Lung microvascular endothelial cell (primary cell): ENCODE results near the gene CASTOR1. TPM values are rescaled to one million over a fixed set of nuclear protein-coding genes. Genes with fewer than 3 reads are reported as not detected.

ENCODE experiments used
- DNase-seq, 2 donors: peaks; one replicate each; pipeline versions ENCODE4 v3.0.0 to v3.0.0-alpha.2; 2010; ENCODE audit warnings: low read depth in 2 of 2
- total RNA-seq: library from RNA; depleted of rRNA; stranded (reverse); fragments of >200 nt; gene quantifications from 2 replicates; pipeline ENCODE4 v1.2.1, GENCODE V29; 2014

CASTOR1 gene
- total RNA-seq, 1 donor from 2014 or later = 6.5 TPM

- peak in 1 of 2 donors; percentile 34 for DNase-seq
These were observed 22.6 kb downstream of the CASTOR1 start, which contains the start of gene OSM for GRCh38 chr22:30266445-30267381. Gene OSM (minus strand): TSS chr22:30266851. CDS start chr22:30266799, 52 bp downstream.

- no peak for DNase-seq
These were observed 23.4 kb downstream of the CASTOR1 start for GRCh38 chr22:30265823-30266444.

GRCh38 chr22:30265131-30265720, 24.1 kb downstream of the CASTOR1 start:
- no peak for DNase-seq

- no peak for DNase-seq
These were observed 25.4 kb downstream of the CASTOR1 start for GRCh38 chr22:30263883-30264282.

GRCh38 chr22:30262917-30263741, 26.2 kb downstream of the CASTOR1 start:
- DNase-seq = peak; percentile 67 to 74

GRCh38 chr22:30262112-30262511, 27.2 kb downstream of the CASTOR1 start:
- no peak for DNase-seq

- no peak for DNase-seq
These were observed 28.2 kb downstream of the CASTOR1 start for GRCh38 chr22:30261134-30261533.

GRCh38 chr22:30260682-30261081, 28.6 kb downstream of the CASTOR1 start:
- no peak for DNase-seq

GRCh38 chr22:30260276-30260675, 29.0 kb downstream of the CASTOR1 start:
- DNase-seq = no peak

- DNase-seq = no peak
These were observed 35.0 kb downstream of the CASTOR1 start for GRCh38 chr22:30254314-30254713.

- DNase-seq = peak; percentile 72 to 77
These were observed 36.0 kb downstream of the CASTOR1 start for GRCh38 chr22:30253205-30253852.

- DNase-seq = no peak
These were observed 36.7 kb downstream of the CASTOR1 start for GRCh38 chr22:30252411-30253204.

- DNase-seq = peak in 1 of 2 donors; percentile 65
These were observed 37.6 kb downstream of the CASTOR1 start for GRCh38 chr22:30251711-30252110.

GRCh38 chr22:30250661-30251267, 38.5 kb downstream of the CASTOR1 start:
- DNase-seq = peak in 1 of 2 donors; percentile 39

- no peak for DNase-seq
These were observed 39.2 kb downstream of the CASTOR1 start for GRCh38 chr22:30250039-30250565.

GRCh38 chr22:30249049-30250038, 40.0 kb downstream of the CASTOR1 start:
- DNase-seq = no peak

- DNase-seq = no peak
These were observed 40.8 kb downstream of the CASTOR1 start for GRCh38 chr22:30248484-30248883.

- no peak for DNase-seq
These were observed 41.3 kb downstream of the CASTOR1 start for GRCh38 chr22:30247974-30248373.
